Fibroblast of lung (primary cell): Measurements from ENCODE around the gene MCTP1.

Experiments
- EZH2 ChIP-seq: IDR thresholded peaks from 2 replicates; pipeline ENCODE4 v1.5.1; 2012; ENCODE audit warnings: low read length, control low read depth, mild to moderate bottlenecking; ENCODE audit errors: missing control alignments
- TF ChIP-seq, protein P1 (sequence below), 2 donors: IDR thresholded peaks in 1 of 2; conservative IDR thresholded peaks in 1 of 2; 1 replicate in 1 of 2; 2 replicates in 1 of 2; pipeline ENCODE4 v1.5.1; 2011 to 2012; ENCODE audit warnings: low read length in 2 of 2, control low read depth in 1 of 2, inconsistent platforms in 1 of 2, low read depth in 1 of 2, mild to moderate bottlenecking in 1 of 2

DNA sequence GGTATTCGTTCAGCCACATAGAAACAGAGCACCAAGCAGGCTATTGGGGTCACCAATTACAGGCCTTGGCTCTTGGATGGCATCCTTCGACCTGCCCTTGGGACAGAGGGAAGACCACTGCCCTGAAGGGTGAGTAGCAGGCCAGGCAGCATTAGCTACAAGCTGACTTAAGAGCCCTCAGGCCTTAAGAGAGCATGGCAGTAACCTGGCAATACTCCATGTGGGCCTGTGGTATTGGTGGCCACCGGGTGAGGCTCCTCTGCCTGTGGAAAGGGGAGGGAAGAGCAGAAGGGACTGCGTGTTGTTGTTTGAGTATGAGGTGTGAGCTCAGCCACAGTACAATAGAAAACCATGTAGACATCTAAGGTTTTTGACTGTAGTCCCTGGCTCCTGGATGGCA is 170.6 kb downstream of the MCTP1 start:
- TF ChIP-seq, protein P1, sequence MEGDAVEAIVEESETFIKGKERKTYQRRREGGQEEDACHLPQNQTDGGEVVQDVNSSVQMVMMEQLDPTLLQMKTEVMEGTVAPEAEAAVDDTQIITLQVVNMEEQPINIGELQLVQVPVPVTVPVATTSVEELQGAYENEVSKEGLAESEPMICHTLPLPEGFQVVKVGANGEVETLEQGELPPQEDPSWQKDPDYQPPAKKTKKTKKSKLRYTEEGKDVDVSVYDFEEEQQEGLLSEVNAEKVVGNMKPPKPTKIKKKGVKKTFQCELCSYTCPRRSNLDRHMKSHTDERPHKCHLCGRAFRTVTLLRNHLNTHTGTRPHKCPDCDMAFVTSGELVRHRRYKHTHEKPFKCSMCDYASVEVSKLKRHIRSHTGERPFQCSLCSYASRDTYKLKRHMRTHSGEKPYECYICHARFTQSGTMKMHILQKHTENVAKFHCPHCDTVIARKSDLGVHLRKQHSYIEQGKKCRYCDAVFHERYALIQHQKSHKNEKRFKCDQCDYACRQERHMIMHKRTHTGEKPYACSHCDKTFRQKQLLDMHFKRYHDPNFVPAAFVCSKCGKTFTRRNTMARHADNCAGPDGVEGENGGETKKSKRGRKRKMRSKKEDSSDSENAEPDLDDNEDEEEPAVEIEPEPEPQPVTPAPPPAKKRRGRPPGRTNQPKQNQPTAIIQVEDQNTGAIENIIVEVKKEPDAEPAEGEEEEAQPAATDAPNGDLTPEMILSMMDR (conservative IDR thresholded peaks at IDR 0.05 in 1 of 2, IDR thresholded peaks at IDR 0.05 in 1 of 2; ENCODE audit: low read depth in 1 of 2, low read length in 2 of 2): no peak
- no peak for TF ChIP-seq EZH2
